Measurements from ENCODE around the gene SLC6A13. TPM values are rescaled to one million over a fixed set of nuclear protein-coding genes. Genes with fewer than 3 reads are reported as not detected.

The SLC6A13 gene
- total and polyA plus RNA-seq, 2 of the 13 experiments (the other 11 are each of a cell fraction or from before 2014, with no cell fraction given), result 0.05 to 0.15 TPM

DNA sequence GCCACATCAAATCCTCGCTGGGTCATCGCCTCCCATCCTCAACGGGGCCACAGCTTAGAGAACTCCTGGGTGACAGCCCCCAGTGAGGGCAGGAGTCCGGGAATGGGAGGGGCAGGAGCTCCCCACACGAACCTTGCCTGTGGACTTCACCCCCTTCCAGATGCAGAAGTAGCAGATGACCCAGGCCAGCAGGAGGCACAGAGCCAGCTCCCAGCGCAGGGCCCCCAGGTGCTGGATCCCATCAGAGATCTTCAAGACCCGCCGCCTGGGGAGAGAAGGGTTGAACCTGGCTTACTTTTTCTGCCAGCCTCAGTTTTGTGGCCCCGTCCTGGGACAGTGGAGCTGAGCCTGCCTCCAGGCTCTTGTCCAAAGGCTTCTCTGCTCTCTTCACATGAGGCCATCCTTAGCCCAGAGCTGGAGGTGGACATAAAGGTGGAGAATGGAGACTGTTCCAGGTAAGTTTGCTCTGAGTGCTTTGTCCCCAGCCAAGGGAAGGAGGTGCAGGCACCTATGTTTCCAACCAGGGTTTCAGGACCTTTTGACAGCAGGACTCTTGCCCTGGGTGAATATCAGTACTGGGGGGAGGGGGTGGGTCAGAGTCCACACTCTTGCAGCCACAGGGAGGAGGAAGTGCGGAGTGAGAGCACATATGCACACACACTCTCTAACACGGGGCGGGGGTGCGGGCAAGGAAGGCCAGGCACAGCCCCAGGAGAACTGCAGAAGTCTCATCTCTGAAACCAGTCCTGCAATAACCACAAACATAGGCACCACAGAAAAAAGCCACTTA, 25.4 kb downstream of the SLC6A13 start (continued):
- TF ChIP-seq, protein P1, sequence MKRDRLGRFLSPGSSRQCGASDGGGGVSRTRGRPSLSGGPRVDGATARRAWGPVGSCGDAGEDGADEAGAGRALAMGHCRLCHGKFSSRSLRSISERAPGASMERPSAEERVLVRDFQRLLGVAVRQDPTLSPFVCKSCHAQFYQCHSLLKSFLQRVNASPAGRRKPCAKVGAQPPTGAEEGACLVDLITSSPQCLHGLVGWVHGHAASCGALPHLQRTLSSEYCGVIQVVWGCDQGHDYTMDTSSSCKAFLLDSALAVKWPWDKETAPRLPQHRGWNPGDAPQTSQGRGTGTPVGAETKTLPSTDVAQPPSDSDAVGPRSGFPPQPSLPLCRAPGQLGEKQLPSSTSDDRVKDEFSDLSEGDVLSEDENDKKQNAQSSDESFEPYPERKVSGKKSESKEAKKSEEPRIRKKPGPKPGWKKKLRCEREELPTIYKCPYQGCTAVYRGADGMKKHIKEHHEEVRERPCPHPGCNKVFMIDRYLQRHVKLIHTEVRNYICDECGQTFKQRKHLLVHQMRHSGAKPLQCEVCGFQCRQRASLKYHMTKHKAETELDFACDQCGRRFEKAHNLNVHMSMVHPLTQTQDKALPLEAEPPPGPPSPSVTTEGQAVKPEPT (CRISPR knock-in tag; IDR thresholded peaks at IDR 0.05; ENCODE audit: low read depth), result no peak
- TF ChIP-seq TEAD3 (CRISPR knock-in tag; optimal IDR thresholded peaks at IDR 0.05; ENCODE audit: borderline replicate concordance) (peak; percentile 62), SOX13 (IDR thresholded peaks at IDR 0.05) (no peak), SOX13 (CRISPR knock-in tag; conservative IDR thresholded peaks at IDR 0.05 in 1 of 2, IDR thresholded peaks at IDR 0.05 in 1 of 2) (0 out of 4 replicates have a peak, but pooled peaks of 1 of the 2 experiments have one; percentile 11), KLF15 (CRISPR knock-in tag; IDR thresholded peaks at IDR 0.05; ENCODE audit: borderline replicate concordance) (no peak), HCFC1 (IDR thresholded peaks at IDR 0.05; ENCODE audit: low read depth, low read length) (no peak), ZFP41 (CRISPR knock-in tag; IDR thresholded peaks at IDR 0.05; ENCODE audit: borderline replicate concordance) (no peak), ZSCAN29 (CRISPR knock-in tag; conservative IDR thresholded peaks at IDR 0.05) (0 out of 2 replicates have a peak, but pooled peaks have one; percentile 28), ZNF775 (CRISPR knock-in tag; IDR thresholded peaks at IDR 0.05; ENCODE audit: borderline replicate concordance) (no peak), FOXA3 (CRISPR knock-in tag; IDR thresholded peaks at IDR 0.05) (no peak), EHMT2 (IDR thresholded peaks at IDR 0.05; ENCODE audit: borderline replicate concordance, low read depth, low read length) (no peak), ZNF207 (IDR thresholded peaks at IDR 0.05; ENCODE audit: borderline replicate concordance) (no peak), SAP130 (CRISPR knock-in tag; IDR thresholded peaks at IDR 0.05; ENCODE audit: low read depth) (peak; percentile 65), ZNF781 (CRISPR knock-in tag; IDR thresholded peaks at IDR 0.05; ENCODE audit: borderline replicate concordance, not compliant biosample characterization) (no peak), ZBTB38 (CRISPR knock-in tag; IDR thresholded peaks at IDR 0.05) (no peak), FOXC1 (CRISPR knock-in tag; IDR thresholded peaks at IDR 0.05; ENCODE audit: borderline replicate concordance) (peak; percentile 26; the same call in 1 of the 2 replicates), SIN3B (IDR thresholded peaks at IDR 0.05; ENCODE audit: low read length) (no peak), BORCS8-MEF2B (CRISPR knock-in tag; IDR thresholded peaks at IDR 0.05) (peak; percentile 18; the same call in 1 of the 2 replicates), PAX8 (CRISPR knock-in tag; IDR thresholded peaks at IDR 0.05; ENCODE audit: borderline replicate concordance) (no peak), POLR2AphosphoS5 (IDR thresholded peaks at IDR 0.05; ENCODE audit: low read depth, low read length) (peak; percentile 40; the same call in 1 of the 2 replicates)
- TF ChIP-seq, protein P2, sequence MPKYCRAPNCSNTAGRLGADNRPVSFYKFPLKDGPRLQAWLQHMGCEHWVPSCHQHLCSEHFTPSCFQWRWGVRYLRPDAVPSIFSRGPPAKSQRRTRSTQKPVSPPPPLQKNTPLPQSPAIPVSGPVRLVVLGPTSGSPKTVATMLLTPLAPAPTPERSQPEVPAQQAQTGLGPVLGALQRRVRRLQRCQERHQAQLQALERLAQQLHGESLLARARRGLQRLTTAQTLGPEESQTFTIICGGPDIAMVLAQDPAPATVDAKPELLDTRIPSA (CRISPR knock-in tag; IDR thresholded peaks at IDR 0.05; ENCODE audit: borderline replicate concordance), result no peak
- TF ChIP-seq, protein P3, sequence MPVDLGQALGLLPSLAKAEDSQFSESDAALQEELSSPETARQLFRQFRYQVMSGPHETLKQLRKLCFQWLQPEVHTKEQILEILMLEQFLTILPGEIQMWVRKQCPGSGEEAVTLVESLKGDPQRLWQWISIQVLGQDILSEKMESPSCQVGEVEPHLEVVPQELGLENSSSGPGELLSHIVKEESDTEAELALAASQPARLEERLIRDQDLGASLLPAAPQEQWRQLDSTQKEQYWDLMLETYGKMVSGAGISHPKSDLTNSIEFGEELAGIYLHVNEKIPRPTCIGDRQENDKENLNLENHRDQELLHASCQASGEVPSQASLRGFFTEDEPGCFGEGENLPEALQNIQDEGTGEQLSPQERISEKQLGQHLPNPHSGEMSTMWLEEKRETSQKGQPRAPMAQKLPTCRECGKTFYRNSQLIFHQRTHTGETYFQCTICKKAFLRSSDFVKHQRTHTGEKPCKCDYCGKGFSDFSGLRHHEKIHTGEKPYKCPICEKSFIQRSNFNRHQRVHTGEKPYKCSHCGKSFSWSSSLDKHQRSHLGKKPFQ (CRISPR knock-in tag; IDR thresholded peaks at IDR 0.05; ENCODE audit: insufficient replicate concordance), result peak; percentile 34
- TF ChIP-seq, protein P4, sequence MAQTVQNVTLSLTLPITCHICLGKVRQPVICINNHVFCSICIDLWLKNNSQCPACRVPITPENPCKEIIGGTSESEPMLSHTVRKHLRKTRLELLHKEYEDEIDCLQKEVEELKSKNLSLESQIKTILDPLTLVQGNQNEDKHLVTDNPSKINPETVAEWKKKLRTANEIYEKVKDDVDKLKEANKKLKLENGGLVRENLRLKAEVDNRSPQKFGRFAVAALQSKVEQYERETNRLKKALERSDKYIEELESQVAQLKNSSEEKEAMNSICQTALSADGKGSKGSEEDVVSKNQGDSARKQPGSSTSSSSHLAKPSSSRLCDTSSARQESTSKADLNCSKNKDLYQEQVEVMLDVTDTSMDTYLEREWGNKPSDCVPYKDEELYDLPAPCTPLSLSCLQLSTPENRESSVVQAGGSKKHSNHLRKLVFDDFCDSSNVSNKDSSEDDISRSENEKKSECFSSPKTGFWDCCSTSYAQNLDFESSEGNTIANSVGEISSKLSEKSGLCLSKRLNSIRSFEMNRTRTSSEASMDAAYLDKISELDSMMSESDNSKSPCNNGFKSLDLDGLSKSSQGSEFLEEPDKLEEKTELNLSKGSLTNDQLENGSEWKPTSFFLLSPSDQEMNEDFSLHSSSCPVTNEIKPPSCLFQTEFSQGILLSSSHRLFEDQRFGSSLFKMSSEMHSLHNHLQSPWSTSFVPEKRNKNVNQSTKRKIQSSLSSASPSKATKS (CRISPR knock-in tag; IDR thresholded peaks at IDR 0.05), result no peak
